T-helper 22 cell (primary cell): ENCODE data around the gene GMEB2.
"Not testable (repeated sequence)": the region's sequence is repeated elsewhere in the genome, so short reads cannot be mapped to it uniquely, and the experiment has no call there.

ENCODE experiments used
- DNase-seq: peaks from one replicate; pipeline ENCODE4 v3.0.0-alpha.2; 2020; ENCODE audit warnings: low read depth

Gene GMEB2

GRCh38 chr20:63560333-63560805, 66.5 kb downstream of the GMEB2 start:
- DNase-seq: no peak

- not testable (repeated sequence) for DNase-seq
Measured at GRCh38 chr20:63559485-63560332, 67.2 kb downstream of the GMEB2 start.

DNA sequence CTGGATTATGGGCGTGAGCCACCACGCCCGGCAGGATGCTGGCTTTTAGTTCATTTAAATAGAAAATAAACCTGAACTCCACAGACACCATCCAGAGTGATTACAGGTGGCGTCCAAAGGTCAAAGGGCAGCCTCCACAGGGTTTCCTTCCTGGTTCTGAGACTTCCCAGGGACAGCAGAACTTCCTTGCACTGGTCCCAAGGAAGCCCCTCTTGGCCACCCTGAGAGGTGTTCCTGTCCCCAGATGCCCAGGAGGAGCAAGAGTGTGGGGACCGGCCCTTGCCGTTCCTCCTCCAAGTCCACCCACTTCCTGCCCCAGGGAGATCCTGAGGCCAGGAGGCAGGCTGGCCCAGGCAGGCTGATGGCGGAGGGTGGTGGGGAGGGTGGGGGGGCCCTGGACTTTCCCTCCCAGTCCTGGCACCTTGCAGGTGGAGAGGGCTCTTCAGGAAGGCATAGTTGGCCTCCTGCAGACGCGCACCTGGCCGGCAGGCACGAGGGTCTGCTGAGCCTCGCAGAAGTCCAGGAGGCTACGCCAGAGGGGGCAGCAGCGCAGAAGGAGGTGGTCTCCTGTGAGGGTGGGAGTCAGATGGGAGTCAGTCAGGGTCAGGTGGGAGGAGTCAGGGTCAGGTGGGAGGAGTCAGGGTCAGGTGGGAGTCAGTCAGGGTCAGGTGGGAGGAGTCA, 68.0 kb downstream of the GMEB2 start:
- DNase-seq: no peak

- DNase-seq: no peak
Measured at GRCh38 chr20:63557481-63557891, 69.4 kb downstream of the GMEB2 start.

- no peak for DNase-seq
Measured at GRCh38 chr20:63556873-63557478, 69.9 kb downstream of the GMEB2 start.

DNA sequence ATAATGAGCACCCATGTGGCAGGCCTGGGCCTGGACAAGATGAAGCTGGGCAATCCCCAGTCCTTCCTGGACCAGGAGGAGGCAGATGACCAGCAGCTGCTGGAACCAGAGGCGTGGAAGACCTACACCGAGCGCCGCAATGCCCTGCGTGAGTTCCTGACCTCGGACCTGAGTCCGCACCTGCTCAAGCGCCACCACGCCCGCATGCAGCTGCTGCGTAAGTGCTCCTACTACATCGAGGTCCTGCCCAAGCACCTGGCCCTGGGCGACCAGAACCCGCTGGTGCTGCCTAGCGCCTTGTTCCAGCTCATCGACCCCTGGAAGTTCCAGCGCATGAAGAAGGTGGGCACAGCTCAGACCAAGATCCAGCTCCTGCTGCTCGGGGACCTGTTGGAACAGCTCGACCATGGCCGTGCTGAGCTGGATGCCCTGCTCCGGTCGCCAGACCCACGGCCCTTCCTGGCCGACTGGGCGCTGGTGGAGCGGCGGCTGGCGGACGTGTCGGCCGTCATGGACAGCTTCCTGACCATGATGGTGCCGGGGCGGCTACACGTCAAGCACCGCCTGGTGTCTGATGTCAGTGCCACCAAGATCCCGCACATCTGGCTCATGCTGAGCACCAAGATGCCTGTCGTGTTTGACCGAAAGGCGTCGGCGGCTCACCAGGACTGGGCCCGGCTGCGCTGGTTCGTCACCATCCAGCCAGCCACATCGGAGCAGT, 71.1 kb downstream of the GMEB2 start:
- no peak for DNase-seq

DNA sequence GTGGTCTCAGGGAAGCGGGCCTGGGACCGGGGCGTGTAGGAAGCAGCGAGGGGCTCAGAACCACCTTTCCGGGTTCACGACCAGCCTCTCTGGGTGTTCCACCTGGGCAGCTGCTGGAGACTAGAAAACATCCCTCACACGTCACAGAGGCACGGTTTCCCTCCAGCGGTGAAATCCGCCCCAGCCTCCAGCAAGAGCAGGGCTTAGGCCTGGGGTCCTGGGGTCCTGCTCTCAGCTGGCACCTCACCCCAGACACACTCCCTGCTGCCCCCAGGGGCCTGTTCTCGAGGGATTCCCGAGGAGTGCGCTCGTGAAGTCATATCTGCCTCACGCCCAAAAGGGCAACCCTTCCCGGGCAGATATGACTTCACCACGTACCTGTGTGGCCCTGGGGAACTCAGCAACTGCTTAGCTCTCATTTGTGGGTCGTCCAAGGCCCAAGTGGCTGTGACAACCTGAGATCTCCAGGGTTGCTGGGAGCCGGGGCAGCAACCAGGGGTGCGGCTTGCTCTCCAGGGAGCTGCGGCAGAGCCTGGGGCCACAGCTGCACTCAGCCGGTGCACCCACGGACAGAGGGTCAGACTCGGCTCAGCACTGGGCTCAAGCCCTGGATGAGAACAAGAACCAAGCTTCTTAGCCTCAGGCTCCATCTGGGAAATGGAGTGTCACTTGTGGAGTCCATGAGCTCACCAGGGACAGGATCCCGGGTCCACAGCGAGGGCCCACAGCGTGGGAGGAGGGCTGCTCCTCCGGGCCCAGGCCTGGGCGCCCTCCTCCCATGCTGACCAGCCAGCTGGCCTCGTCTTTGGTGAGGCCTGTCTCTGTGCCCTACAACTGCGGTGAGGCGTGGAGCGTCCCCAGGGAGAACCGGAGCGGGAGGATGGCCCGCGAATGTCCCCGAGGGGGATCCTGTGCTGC, 72.3 kb downstream of the GMEB2 start:
- DNase-seq: no peak

DNA sequence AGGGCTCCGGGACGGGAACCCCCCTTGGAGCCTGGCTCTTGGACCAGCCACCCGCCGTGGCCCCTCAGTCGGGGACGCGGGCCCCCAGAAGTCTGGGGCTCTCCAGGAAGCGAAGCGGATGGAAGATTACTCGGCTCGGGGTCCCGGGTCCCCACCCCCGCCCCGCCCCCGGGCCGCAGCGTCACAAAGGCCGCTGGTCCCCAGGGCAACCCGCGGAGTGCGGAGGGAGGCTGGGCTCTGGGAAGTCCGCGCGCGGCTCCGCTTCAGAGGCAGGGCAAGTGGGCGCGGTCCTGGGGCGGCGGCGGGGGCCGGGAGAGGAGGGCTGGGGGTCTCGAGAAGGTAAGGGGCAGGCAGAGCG, 73.0 kb downstream of the GMEB2 start, which contains the start of gene FNDC11:
Gene FNDC11, plus strand, starts transcription at position 227 of the 358 bp plus-strand sequence. CDS start 1,505 bp downstream, outside the sequence.
- DNase-seq: peak; percentile 55

DNA sequence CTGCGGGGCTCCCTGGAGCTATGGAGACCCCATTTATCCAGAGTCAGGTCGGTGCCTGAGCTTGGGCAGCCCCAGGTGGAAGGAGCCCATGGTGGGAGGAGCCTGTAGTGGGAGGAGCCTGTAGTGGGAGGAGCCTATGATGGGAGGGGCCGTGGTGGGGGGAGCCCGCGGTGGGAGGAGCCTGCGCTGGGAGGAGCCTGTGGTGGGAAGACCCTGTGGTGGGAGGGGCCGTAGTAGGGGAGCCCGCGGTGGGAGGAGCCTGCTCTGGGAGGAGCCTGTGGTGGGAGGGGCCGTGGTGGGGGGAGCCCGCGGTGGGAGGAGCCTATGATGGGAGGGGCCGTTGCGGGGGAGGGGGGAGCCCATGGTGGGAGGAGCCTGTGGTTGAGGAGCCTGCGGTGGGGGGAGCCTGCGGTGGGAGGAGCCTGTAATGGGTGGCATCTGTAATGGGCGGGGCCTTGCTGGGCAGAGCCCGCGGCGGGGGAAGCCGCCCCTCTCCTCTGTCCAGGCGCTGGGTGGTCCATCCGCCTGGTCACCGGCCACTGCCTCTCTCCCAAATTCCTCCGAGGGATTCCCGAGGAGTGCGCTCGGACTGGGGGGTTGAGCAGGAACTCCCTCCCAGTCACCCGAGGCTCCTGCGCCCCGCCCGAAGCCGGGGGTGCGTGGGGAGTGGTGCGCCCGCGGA, 73.5 kb downstream of the GMEB2 start:
- DNase-seq: peak; percentile 93

DNA sequence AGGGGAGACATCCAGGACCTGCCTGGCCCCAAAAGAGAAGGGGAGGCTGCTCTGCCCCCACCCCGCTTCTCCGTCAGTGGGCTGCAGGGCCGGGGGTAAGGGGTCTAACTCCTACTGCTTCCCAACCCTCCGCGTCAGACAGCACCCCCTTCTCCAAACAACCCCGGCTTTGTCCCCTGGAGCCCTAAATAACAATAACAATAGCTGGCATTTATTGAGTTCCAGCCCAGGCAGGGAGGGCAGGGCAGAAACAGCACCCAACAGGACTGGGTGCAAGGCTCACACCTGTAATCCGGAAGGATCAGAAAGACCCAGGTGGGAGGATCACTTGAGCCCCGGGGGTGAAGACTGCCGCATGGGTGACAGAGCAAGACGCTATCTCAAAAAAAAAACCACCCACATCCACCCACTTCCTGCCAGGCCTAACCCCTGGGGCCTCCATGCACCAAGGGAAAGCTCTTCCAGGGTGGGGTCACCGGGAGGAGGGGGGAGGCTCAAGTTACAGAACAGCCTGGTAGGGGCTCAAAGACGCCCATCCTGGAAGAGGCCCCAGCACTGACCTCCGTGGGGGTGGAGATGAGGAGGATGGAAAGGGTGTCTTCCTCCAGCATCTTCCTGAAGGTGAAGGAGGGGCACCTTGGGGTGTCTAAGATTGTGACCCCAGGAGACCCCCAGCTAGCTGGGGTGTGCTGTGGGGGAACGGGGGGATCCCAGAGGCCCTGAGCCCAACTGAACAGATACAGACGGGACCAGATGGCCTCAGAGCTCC, 74.2 kb downstream of the GMEB2 start:
- peak; percentile 54 for DNase-seq

GRCh38 chr20:63551068-63551467, 75.8 kb downstream of the GMEB2 start:
- DNase-seq: no peak

DNA sequence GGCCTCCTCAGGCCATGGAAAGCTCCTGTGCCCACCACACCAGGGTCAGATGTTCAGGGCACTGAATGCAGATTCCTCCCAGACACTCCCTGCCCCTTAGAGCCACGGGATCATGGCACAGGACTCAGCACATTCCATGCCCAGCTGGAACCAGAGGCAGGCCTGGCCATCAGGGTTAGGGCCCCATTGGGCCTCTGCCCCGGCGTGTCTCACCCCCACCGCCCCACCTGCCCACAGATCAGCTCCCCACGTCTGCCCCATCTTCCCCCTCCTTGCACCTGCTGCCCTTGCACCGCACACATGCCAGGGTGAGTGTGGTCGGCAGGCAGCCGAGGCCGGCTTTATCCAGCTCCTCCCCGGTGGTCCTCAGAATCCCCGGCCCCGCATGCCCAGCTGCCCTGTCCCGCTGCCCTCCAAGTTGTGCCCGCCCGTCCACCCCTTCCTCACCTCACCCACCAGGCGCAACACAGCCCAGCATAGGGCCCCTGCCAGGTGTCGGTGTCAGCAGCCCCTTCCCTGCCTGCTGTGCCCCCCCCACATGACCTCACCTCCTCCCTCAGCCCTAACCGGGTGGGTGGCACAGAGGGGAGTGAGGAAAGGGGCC, 77.1 kb downstream of the GMEB2 start:
- DNase-seq: no peak

- DNase-seq: no peak
Measured at GRCh38 chr20:63549019-63549418, 77.9 kb downstream of the GMEB2 start.

DNA sequence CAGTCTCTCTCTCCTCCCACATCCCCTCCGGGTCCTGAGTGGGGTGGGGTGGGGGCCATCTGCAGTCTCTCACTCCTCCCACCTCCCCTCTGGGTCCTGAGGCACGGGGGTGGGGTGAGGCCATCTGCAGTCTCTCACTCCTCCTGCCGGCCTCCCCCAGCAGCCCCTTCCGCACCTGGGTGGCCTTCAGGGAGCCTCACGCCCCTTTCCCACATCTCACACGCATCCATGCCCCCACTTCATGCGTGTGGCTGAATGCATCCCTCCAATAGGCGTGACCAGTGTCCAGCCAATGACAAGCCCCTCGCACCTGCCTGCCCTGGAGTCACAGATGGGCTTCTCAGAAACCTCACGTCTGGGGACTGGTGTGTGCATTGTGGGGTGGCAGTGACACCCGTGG, 78.4 kb downstream of the GMEB2 start:
- DNase-seq: no peak

DNA sequence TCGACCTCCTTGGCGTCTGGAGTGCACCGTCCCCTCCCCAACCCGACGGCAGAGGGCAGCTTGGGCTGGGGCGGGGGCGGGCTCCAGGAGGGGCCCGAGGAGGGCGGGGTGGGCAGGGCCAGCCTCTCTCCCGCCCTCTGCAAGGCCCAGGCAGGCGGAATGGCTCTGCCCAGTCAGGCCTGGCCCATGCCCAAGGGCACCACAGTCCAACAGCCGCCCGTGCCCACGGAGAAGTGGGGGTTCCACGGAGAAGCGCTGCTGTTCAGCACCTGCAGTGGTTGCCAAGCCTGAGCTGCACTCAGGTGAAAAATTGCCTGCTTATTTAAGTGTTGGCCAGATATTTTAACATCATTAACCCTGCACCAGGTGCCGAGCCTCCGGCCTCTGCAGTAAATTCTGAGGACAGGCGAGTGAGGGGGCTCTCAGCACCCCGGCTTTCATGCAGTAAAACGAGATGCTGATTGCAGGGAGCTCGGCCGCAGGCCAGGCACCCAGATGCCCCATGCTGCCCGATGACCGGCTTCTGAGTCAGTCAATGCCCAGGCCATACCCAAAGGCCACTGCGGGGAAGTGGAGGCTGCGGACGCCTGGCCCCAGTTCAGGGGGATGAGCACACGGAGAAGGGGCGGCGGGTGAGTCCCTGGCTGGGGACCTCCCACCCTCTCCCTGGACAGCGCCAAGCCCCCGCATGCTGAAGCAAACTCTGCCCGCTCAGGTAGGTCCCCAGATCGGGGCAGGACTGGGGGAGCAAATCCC, 79.0 kb downstream of the GMEB2 start, which contains the start of gene SRMS:
Gene SRMS, minus strand, starts transcription at position 25 of the 756 bp plus-strand sequence. CDS start 286 bp downstream, outside the sequence.
- DNase-seq: no peak

GRCh38 chr20:63546956-63547724, 79.8 kb downstream of the GMEB2 start:
- DNase-seq: no peak

- no peak for DNase-seq
Measured at GRCh38 chr20:63546256-63546955, 80.5 kb downstream of the GMEB2 start.
